HG02870 (cell line): ENCODE data around the gene ATF7.

Experiments used
- ATAC-seq: cut with Tn5 transposase; IDR thresholded peaks from one replicate; pipeline ENCODE4 v1.9.1; 2021; ENCODE audit warnings: mild to moderate bottlenecking, moderate library complexity; ENCODE audit not compliant: unreplicated experiment

Gene ATF7

DNA sequence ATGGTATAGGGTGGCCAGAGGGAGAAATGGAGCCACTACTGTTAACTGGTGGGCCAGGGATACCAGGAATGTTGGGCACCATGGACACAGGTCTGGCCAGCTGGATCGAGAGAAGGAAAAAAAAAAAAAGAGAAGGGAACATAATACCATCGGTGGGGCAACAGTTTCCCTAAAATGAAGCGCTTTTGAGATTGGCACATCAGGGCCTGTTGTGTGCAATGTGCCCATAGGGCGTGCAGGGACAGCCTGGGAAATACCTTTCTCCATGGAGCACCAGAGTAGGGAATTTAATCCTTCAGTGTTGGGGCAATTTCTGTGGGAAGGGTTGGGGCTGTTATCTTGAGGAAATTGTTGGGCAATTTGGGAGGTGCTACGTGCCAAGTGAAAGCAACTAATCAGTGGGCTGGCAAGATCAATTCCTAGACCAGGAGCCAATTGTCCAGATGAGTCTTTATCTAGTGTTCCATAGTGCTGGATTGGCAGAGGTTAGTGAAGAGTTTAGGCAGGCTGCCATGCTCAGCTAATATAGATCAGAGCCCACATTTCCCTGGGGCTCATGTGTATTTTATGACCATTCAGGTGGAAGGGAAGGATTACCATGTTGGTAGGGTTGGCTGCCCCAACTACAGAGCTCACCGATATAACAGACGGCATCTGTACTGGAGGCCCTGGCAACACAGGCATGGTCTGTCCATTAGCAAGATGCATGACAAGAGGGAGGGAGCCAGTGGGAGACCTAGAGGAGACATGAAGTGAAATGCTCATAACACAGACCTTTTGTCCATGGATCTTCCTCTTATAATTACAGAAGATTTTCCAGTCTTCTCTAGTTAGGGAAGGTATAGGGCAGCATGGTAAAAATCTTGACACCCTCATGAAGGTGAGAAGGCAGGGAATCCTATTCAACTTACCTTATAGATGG, 93.4 kb downstream of the ATF7 start:
- no peak for ATAC-seq

GRCh38 chr12:53532021-53532420, 94.2 kb downstream of the ATF7 start:
- ATAC-seq: no peak

DNA sequence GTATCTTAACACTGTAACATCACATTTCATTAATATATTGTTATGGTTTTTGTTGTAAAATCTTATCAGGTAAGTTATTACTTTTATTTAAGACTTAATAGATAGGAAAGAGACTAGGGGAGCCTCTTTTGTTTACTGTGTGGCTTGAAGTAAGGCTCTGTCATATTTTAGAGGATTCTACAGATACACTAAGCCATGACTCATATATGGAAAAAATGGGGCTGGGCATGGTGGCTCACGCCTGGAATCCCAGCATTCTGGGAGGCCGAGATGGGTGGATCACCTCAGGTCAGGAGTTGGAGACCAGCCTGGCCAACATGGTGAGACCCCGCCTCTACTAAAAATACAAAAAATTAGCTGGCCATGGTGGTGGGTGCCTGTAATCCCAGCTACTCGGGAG, 95.3 kb downstream of the ATF7 start:
- ATAC-seq: no peak

DNA sequence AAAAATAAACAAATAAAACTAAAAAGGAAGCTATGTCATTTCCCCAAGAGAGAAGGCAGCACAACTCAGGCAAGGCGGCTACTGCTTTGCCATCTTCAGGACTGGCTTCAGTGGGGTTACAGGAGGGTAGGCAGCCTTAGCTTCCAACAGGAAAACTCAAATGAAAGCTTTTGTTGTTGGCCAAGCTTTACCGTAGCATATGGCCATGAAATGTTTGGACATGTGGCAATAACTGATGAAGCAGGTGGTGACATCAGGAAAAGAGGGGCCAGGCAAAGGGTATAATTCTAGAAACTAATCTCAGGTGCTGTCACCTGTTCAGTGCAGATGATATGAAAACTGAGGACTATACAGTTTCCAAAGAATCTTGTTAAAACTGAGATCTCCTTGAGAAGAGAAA, 96.1 kb downstream of the ATF7 start:
- ATAC-seq: no peak

DNA sequence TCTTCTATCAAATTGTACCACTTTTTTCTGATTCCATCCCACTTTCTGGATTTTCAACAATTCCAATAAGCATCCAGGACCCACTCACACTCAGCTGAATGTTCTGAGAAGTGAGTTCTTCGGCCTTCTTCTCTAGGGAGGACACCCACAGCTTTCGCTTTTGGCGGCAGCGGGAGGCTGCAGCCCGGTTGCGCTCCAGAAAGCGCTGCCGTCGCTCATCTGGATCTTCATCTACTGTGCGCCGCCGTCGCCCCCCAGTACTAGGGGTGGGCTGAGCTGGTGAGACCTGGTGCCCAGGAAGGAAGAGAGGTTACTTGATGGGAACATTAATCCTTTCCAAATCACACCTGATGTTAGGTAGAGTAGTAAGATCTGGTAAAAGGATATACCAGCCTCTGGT, 101.7 kb downstream of the ATF7 start:
- ATAC-seq: no peak

GRCh38 chr12:53523131-53523530, 103.1 kb downstream of the ATF7 start:
- ATAC-seq: no peak

GRCh38 chr12:53518381-53518780, 107.8 kb downstream of the ATF7 start:
- ATAC-seq: no peak

DNA sequence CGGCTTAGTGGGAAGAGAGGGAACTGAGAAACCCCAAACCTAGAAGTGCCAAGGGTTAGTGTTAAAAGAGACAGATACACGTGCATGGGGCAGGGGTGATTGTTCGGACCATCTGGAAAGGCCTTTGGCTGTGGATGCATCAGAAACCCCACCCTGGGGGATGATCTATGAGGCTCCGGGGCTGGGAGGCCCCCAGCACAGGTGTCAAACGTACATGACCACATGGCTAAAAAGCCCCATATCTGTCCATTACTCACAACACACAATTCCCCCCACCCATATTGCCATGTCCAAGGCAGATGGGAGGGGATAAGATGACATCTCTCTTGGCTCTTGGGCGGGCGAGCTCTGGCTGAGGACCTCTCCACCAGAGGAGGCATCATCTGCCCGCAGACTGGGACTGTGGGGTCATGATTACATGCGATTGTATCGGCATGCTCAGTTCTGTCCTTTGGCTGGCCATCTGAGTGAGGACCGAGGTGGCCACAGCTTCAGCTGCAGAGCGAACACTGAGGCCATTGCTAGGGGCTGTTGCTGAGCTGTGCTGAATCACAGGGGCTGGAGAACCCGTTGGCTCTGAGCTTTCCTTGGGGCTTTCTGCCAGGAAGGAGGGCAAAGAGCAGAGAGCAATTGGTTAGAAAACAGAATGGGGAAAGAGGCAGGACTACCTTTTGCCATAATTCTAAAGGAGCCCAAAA, 109.3 kb downstream of the ATF7 start:
- ATAC-seq: no peak

GRCh38 chr12:53515291-53515680, 110.9 kb downstream of the ATF7 start:
- no peak for ATAC-seq

DNA sequence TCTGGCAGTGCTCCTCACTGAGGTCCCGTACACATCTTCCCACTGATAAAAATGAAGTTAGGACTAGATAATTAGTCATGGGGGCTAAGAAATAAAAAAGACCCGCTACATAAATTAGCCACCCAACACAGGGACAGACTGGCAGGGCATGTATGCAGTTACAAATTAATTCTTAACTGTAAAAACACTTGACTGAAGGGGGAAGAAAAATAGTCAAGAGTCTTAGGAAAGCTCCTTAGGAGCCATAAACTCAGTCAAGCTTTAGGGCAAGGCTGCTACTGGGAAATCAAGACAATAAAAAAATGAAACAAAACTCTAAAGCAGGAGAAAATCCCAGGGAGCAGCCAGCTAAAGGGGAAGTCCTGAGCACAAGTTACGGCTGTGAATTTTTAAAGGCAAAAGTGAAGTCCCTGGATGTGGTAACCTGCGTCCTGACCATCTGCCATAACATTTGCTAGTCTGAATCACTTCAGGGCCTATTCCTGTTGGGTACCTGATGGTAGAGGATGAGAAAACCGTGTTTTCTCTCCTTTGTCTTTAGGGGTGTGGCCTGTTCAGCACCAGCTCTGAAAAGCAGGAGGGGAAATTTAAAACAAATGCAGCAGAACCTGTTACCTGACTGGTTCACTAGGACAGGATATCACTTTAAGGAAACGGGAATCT, 111.4 kb downstream of the ATF7 start:
- no peak for ATAC-seq

GRCh38 chr12:53513712-53514410, 112.3 kb downstream of the ATF7 start:
- ATAC-seq: no peak

DNA sequence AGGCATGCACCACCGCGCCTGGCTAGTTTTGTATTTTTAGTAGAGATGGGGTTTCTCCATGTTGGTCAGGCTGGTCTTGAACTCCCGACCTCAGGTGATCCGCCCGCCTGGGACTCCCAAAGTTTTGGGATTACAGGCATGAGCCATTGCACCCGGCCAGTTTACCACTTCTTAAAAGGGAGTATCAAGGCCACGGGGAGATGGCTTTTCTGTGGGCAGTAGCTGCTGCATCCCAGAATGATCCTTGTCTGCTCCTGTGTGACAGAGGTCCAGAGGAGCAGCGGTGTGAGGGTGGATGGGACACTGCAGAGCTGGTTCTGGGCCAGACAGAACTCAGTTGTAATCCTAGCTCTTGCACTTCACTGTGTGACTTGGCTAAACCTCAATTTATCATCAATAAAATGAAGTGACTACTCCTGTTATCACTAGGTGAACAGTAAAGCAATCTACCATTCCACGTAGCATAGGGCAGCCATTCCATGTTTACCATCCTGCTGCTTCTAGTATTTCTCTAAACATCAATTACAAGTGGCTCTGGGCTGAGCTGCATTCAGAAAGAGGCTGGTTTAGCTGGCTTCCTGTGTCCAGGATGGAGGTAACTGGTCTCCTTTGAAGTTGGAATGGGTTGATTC, 115.9 kb downstream of the ATF7 start:
- ATAC-seq: no peak

DNA sequence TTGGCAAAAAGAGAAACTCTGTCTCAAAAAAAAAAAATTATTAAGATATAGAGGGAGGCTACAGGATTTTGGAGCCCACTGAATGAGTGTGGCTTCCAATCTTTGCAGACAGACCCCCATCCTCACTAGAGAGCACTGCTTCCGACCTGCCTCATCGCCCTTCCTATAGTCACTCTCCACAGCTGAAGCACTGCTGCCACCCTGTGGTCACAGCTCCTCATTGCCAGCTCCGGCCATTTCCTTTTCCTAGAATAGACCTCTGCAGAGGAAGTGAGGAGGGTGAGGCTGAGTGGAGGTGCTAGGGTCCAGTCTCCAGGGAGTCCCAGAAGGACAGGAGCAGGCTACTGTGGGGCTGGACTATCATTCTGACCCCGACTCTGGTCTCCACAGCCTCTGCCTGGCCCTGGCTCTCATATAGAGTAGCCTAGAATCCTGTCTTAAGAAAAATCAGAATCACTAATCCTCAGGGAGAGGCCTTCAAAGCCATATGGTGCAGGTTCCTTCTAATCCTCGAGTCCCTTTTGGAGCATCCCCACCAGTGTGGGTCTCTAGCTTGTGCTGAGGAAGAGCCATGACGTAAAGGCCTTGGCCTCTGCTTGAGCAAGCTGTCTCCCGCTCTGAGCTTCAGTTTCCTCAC, 117.5 kb downstream of the ATF7 start:
- peak; percentile 85 for ATAC-seq

DNA sequence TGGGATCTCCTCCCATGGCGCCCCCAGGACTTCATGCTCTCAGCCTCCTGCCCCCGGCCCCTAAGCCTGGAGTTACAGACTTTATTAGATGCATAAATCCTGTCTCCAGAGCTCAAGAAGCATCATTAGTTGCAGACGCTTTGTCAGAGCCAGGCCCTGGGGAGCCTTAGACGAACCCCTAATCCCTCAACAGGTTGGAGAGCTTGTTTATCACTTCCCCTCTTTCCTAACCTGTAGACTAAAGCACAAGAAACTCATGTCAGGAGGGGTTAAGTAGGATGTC, 118.6 kb downstream of the ATF7 start:
- ATAC-seq: no peak

GRCh38 chr12:53506881-53507602, 119.1 kb downstream of the ATF7 start, which contains the start of gene NPFF:
NPFF (minus strand) TSS chr12:53507484; CDS start chr12:53507474, 10 bp downstream.
- ATAC-seq: no peak

GRCh38 chr12:53506450-53506785, 119.8 kb downstream of the ATF7 start:
- ATAC-seq: no peak

GRCh38 chr12:53505555-53506449, 120.4 kb downstream of the ATF7 start:
- ATAC-seq: no peak

DNA sequence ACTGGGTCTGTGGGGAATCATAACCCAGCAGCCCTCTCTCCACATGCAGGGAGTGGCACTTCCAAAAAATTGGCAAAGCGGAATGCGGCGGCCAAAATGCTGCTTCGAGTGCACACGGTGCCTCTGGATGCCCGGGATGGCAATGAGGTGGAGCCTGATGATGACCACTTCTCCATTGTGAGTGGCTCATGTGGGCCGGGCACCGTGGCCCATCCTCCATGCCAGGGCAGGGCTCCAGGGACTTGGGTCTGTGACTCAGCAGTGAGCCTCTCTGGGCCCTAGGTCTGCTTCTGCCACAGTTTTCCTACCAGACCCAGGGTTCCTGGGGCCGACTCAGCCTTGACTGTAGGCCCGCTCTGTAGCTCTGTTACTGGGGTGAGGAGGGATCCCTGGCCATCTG, 121.1 kb downstream of the ATF7 start:
- ATAC-seq: no peak
